ENCODE data around the gene ARHGEF37. TPM values are rescaled to one million over a fixed set of nuclear protein-coding genes. Genes with fewer than 3 reads are reported as not detected.
A peak's percentile ranks its signal among the peaks of the same experiment; 100 is the strongest.

ARHGEF37 gene
- total and polyA plus RNA-seq, 2 donors (not counting 1 experiment from before 2014, with no cell fraction given): 0.31 to 5.3 TPM

GRCh38 chr5:149605354-149605997 lies 24.2 kb downstream of the ARHGEF37 start:
- H3K27me3 ChIP-seq (ENCODE audit: control insufficient read depth, insufficient read depth, low read length): no peaks in the 10 kb centered on the region
- no peak overlapping the region for H3K4me3 ChIP-seq (replicated peaks in 1 of 4; ENCODE audit: control extremely low read depth in 1 of 4, insufficient read depth in 1 of 4, low read depth in 3 of 4, low read length in 4 of 4)
- H2AFZ ChIP-seq (ENCODE audit: low read length): peak overlapping the region; percentile 32
- no peaks in the 10 kb centered on the region for H3K36me3 ChIP-seq (ENCODE audit: control insufficient read depth, insufficient read depth, low read length)
- no peak overlapping the region for H3K9ac ChIP-seq (ENCODE audit: insufficient read depth, low read length)
- peak overlapping the region; percentile 15 for H3K27ac ChIP-seq (ENCODE audit: insufficient read depth, low read length)
- TF ChIP-seq CTCF (conservative IDR thresholded peaks at IDR 0.05 in 1 of 2, IDR thresholded peaks at IDR 0.05 in 1 of 2; ENCODE audit: low read depth in 1 of 2, low read length in 2 of 2) (no peak), EZH2 (IDR thresholded peaks at IDR 0.05; ENCODE audit: low read length, missing control alignments) (no peak)
- peaks cover 4% of the 10 kb centered on the region for H3K4me1 ChIP-seq (ENCODE audit: control insufficient read depth, extremely low read depth, insufficient read depth, low read length)
- H3K79me2 ChIP-seq (ENCODE audit: control insufficient read depth, insufficient read depth, low read length): no peaks in the 10 kb centered on the region
- no peak for DNase-seq (ENCODE audit: low read depth in 2 of 2)
- H3K9me3 ChIP-seq (ENCODE audit: control insufficient read depth, insufficient read depth, low read depth, low read length): no peaks in the 10 kb centered on the region
- no peaks in the 10 kb centered on the region for H4K20me1 ChIP-seq (ENCODE audit: control insufficient read depth, extremely low read depth, insufficient read depth, low read length)
- H3K4me2 ChIP-seq (ENCODE audit: extremely low read depth, insufficient read depth, low read length): peak overlapping the region; percentile 46

DNA sequence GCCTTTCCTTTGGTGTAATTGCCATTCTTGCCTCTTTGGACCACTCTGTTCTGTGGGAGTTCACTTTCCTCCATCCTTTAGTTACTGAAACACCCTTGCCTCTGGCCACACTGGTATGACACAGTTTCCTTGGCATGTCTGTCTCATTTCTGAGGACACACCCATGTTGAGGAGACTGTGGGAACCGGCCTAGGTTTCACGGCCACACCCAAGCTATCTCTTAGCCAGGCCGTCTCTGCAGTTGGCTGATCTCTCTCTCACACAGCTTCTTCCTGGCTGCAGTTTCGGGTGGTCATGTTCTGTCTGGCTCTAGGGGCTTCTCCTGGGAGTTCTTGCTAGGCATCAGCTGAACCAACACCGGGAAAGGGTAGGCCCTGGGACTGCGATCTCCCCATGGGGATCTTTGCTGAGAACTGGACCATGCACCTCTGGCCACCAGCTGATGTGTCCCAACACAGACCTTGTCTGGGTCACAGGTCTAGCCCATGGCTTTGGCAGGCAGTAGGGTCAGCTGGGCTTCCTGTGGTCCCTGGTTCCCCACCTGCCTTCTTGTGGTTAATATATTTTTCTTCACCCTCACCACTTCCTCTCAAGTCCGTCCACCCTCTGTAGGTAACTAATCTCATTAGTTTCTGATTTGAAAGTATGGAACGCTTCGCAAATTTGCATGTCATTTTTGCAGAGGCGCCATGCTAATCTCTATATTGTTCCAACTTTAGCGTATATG lies 24.9 kb downstream of the ARHGEF37 start:
- H3K27me3 ChIP-seq (ENCODE audit: control insufficient read depth, insufficient read depth, low read length): no peaks in the 10 kb centered on the region
- peak; percentile 87 to 89 for DNase-seq (ENCODE audit: low read depth in 2 of 2)
- H3K79me2 ChIP-seq (ENCODE audit: control insufficient read depth, insufficient read depth, low read length): no peaks in the 10 kb centered on the region
- TF ChIP-seq EZH2 (IDR thresholded peaks at IDR 0.05; ENCODE audit: low read length, missing control alignments) (no peak), CTCF (conservative IDR thresholded peaks at IDR 0.05 in 1 of 2, IDR thresholded peaks at IDR 0.05 in 1 of 2; ENCODE audit: low read depth in 1 of 2, low read length in 2 of 2) (no peak)
- no peaks in the 10 kb centered on the region for H3K36me3 ChIP-seq (ENCODE audit: control insufficient read depth, insufficient read depth, low read length)
- no peaks in the 10 kb centered on the region for H3K9me3 ChIP-seq (ENCODE audit: control insufficient read depth, insufficient read depth, low read depth, low read length)
- H3K27ac ChIP-seq (ENCODE audit: insufficient read depth, low read length): peak overlapping the region; percentile 51
- no peaks in the 10 kb centered on the region for H4K20me1 ChIP-seq (ENCODE audit: control insufficient read depth, extremely low read depth, insufficient read depth, low read length)
- H3K9ac ChIP-seq (ENCODE audit: insufficient read depth, low read length): no peak overlapping the region
- peak overlapping the region; percentile 43 for H2AFZ ChIP-seq (ENCODE audit: low read length)
- peak overlapping the region; percentile 46 for H3K4me2 ChIP-seq (ENCODE audit: extremely low read depth, insufficient read depth, low read length)
- H3K4me1 ChIP-seq (ENCODE audit: control insufficient read depth, extremely low read depth, insufficient read depth, low read length): peaks cover 10% of the 10 kb centered on the region
- no peak overlapping the region for H3K4me3 ChIP-seq (replicated peaks in 1 of 4; ENCODE audit: control extremely low read depth in 1 of 4, insufficient read depth in 1 of 4, low read depth in 3 of 4, low read length in 4 of 4)

- DNase-seq (ENCODE audit: low read depth in 2 of 2): no peak
- no peak overlapping the region for H3K4me2 ChIP-seq (ENCODE audit: extremely low read depth, insufficient read depth, low read length)
- no peaks in the 10 kb centered on the region for H3K27me3 ChIP-seq (ENCODE audit: control insufficient read depth, insufficient read depth, low read length)
- no peak overlapping the region for H3K4me3 ChIP-seq (replicated peaks in 1 of 4; ENCODE audit: control extremely low read depth in 1 of 4, insufficient read depth in 1 of 4, low read depth in 3 of 4, low read length in 4 of 4)
- TF ChIP-seq EZH2 (IDR thresholded peaks at IDR 0.05; ENCODE audit: low read length, missing control alignments) (no peak), CTCF (conservative IDR thresholded peaks at IDR 0.05 in 1 of 2, IDR thresholded peaks at IDR 0.05 in 1 of 2; ENCODE audit: low read depth in 1 of 2, low read length in 2 of 2) (no peak)
- peaks cover 12% of the 10 kb centered on the region for H3K4me1 ChIP-seq (ENCODE audit: control insufficient read depth, extremely low read depth, insufficient read depth, low read length)
- H4K20me1 ChIP-seq (ENCODE audit: control insufficient read depth, extremely low read depth, insufficient read depth, low read length): no peaks in the 10 kb centered on the region
- H3K9ac ChIP-seq (ENCODE audit: insufficient read depth, low read length): no peak overlapping the region
- H3K36me3 ChIP-seq (ENCODE audit: control insufficient read depth, insufficient read depth, low read length): no peaks in the 10 kb centered on the region
- no peaks in the 10 kb centered on the region for H3K79me2 ChIP-seq (ENCODE audit: control insufficient read depth, insufficient read depth, low read length)
- no peaks in the 10 kb centered on the region for H3K9me3 ChIP-seq (ENCODE audit: control insufficient read depth, insufficient read depth, low read depth, low read length)
- H2AFZ ChIP-seq (ENCODE audit: low read length): no peak overlapping the region
- H3K27ac ChIP-seq (ENCODE audit: insufficient read depth, low read length): no peak overlapping the region
Observed at GRCh38 chr5:149608936-149609545, 27.7 kb downstream of the ARHGEF37 start.

Measured in fibroblast of lung (primary cell).